Testis (tissue), 2 donors: ENCODE measurements around the gene SLC36A4.

Source experiments
- POLR2A ChIP-seq: fragments of 450-650 bp; IDR thresholded peaks from one replicate; pipeline ENCODE4 v1.6.1; 2017; ENCODE audit warnings: antibody characterized with exemption, mild to moderate bottlenecking, moderate library complexity
- TF ChIP-seq, protein P1 (sequence below), 3 experiments: fragments of 450-650 bp in 2 of 3; fragments of 200-600 bp in 1 of 3; sonication (generic) in 1 of 3; IDR thresholded peaks; one replicate each; pipeline ENCODE4 v1.5.1; 2016 to 2019; ENCODE audit warnings: antibody characterized with exemption in 3 of 3, mild to moderate bottlenecking in 2 of 3, moderate library complexity in 1 of 3

DNA sequence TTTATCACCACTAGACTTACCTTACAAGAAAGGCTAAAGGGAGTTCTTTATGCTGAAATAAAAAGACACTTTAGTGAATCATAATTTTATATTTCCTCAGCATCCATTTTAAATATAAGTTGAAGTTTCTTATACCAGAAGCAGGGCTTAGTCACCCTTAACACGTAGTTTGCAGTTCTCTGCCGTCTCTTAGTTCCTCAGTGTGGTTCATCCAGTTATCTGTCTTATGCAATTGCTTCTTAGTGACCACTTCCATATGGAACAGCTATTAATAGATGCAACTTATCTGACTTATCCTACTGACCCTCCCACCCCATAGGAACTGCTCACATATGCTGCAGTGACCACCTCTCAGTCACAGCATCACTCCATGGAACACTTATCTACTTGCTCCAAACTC is 11.7 kb upstream of the SLC36A4 start:
- TF ChIP-seq POLR2A: no peak
- TF ChIP-seq, protein P1, sequence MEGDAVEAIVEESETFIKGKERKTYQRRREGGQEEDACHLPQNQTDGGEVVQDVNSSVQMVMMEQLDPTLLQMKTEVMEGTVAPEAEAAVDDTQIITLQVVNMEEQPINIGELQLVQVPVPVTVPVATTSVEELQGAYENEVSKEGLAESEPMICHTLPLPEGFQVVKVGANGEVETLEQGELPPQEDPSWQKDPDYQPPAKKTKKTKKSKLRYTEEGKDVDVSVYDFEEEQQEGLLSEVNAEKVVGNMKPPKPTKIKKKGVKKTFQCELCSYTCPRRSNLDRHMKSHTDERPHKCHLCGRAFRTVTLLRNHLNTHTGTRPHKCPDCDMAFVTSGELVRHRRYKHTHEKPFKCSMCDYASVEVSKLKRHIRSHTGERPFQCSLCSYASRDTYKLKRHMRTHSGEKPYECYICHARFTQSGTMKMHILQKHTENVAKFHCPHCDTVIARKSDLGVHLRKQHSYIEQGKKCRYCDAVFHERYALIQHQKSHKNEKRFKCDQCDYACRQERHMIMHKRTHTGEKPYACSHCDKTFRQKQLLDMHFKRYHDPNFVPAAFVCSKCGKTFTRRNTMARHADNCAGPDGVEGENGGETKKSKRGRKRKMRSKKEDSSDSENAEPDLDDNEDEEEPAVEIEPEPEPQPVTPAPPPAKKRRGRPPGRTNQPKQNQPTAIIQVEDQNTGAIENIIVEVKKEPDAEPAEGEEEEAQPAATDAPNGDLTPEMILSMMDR (IDR thresholded peaks at IDR 0.05): no peak
